ENCODE data around the gene LARGE1.

The LARGE1 gene

DNA sequence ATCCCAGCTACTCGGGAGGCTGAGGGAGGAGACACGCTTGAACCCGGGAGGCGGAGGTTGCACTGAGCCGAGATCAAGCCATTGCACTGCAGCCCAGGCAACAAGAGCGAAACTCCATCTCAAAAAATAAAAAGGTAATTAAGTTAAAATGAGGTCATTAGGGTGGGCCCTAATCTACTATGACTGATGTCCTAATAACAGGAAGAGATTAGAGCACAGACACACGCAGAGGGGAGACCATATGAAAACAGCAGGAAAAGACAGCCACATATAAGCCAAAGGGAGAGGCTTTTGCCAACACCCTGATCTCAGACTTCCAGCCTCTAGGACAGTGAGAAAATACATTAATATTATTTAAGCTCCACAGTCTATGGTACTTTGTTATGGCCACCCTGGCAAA lies 17.3 kb downstream of the LARGE1 start:
- no peaks in the 10 kb centered on the region for H3K79me2 ChIP-seq (ENCODE audit: insufficient read depth, low read length)
- DNase-seq, result no peak

DNA sequence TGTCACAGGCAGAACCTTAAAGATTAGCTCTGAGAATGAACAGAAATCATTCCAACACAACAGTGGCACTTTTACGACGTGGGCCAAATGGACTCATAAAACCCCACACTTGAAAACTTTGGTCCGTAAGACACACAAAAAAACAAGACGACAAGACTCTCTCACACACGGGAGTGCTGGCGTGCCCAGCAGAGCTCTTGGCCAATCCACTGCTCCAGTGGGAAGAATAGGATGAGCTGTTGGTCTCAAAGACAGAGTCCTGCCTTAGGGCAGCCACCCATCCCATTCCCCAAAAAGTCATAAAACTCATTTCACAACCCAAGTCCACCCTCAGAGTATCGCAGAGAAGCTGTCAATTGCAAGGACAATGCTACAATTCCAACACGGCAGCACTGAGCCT lies 18.2 kb downstream of the LARGE1 start:
- Histone ChIP-seq H3K9ac (ENCODE audit: low read depth, low read length) (no peak overlapping the region), H4K20me1 (ENCODE audit: insufficient read depth, low read length) (no peaks in the 10 kb centered on the region), H3K4me3 (ENCODE audit: low read depth in 1 of 2, low read length in 2 of 2) (no peak overlapping the region), H2AFZ (ENCODE audit: low read depth, low read length) (no peak overlapping the region), H3K4me2 (ENCODE audit: insufficient read depth, low read length) (no peak overlapping the region), H3K4me1 (ENCODE audit: insufficient read depth, low read length) (no peaks in the 10 kb centered on the region), H3K27me3 (ENCODE audit: insufficient read depth, low read length, poor library complexity) (no peaks in the 10 kb centered on the region), H3K79me2 (ENCODE audit: insufficient read depth, low read length) (no peaks in the 10 kb centered on the region), H3K27ac (ENCODE audit: low read length) (no peak overlapping the region), H3K36me3 (ENCODE audit: insufficient read depth, low read length) (no peaks in the 10 kb centered on the region), H3K9me3 (ENCODE audit: insufficient read depth, low read length, severe bottlenecking) (no peaks in the 10 kb centered on the region)
- TF ChIP-seq, protein P1, sequence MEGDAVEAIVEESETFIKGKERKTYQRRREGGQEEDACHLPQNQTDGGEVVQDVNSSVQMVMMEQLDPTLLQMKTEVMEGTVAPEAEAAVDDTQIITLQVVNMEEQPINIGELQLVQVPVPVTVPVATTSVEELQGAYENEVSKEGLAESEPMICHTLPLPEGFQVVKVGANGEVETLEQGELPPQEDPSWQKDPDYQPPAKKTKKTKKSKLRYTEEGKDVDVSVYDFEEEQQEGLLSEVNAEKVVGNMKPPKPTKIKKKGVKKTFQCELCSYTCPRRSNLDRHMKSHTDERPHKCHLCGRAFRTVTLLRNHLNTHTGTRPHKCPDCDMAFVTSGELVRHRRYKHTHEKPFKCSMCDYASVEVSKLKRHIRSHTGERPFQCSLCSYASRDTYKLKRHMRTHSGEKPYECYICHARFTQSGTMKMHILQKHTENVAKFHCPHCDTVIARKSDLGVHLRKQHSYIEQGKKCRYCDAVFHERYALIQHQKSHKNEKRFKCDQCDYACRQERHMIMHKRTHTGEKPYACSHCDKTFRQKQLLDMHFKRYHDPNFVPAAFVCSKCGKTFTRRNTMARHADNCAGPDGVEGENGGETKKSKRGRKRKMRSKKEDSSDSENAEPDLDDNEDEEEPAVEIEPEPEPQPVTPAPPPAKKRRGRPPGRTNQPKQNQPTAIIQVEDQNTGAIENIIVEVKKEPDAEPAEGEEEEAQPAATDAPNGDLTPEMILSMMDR (IDR thresholded peaks at IDR 0.05; ENCODE audit: borderline replicate concordance, extremely low read depth, low read length, poor library complexity, severe bottlenecking), result no peak
- TF ChIP-seq EZH2 (IDR thresholded peaks at IDR 0.05; ENCODE audit: borderline replicate concordance, low read depth, low read length, severe bottlenecking), result no peak
- no peak for DNase-seq
- ATAC-seq (ENCODE audit: insufficient read depth, low read depth), result no peak

More for the DNA sequence above, 17.3 kb downstream of the LARGE1 start:
- Histone ChIP-seq H3K27me3 (ENCODE audit: insufficient read depth, low read length, poor library complexity) (no peaks in the 10 kb centered on the region), H3K4me3 (ENCODE audit: low read depth in 1 of 2, low read length in 2 of 2) (no peak overlapping the region), H3K27ac (ENCODE audit: low read length) (no peak overlapping the region), H3K4me1 (ENCODE audit: insufficient read depth, low read length) (no peaks in the 10 kb centered on the region), H3K36me3 (ENCODE audit: insufficient read depth, low read length) (no peaks in the 10 kb centered on the region), H2AFZ (ENCODE audit: low read depth, low read length) (no peak overlapping the region), H4K20me1 (ENCODE audit: insufficient read depth, low read length) (no peaks in the 10 kb centered on the region), H3K4me2 (ENCODE audit: insufficient read depth, low read length) (no peak overlapping the region), H3K9ac (ENCODE audit: low read depth, low read length) (no peak overlapping the region), H3K9me3 (ENCODE audit: insufficient read depth, low read length, severe bottlenecking) (no peaks in the 10 kb centered on the region)
- ATAC-seq (ENCODE audit: insufficient read depth, low read depth), result no peak
- no peak for TF ChIP-seq EZH2 (IDR thresholded peaks at IDR 0.05; ENCODE audit: borderline replicate concordance, low read depth, low read length, severe bottlenecking)
- TF ChIP-seq, protein P1 (IDR thresholded peaks at IDR 0.05; ENCODE audit: borderline replicate concordance, extremely low read depth, low read length, poor library complexity, severe bottlenecking), result no peak

DNA sequence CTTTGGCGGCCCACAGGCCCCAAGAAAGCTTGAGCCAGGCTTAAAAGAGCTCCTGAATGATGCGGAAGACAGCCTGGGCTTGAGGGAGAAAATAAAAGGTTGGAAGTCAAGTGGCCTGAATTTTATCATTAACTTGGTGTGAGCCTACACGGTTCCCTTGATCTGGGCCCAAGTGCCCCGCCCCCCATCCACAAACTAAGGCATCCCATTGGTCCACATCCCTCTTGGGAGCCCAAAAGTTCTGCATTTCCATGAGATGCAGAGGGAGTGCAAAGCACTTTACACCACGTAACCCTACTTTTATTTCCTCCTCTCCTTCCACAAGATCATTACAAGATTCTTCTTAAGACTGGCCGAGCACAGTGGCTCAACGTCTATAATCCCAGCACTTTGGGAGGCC lies 22.2 kb downstream of the LARGE1 start:
- no peaks in the 10 kb centered on the region for H4K20me1 ChIP-seq (ENCODE audit: insufficient read depth, low read length)

More for the DNA sequence above, 22.2 kb downstream of the LARGE1 start:
- no peaks in the 10 kb centered on the region for H3K9me3 ChIP-seq (ENCODE audit: insufficient read depth, low read length, severe bottlenecking)
- no peak for ATAC-seq (ENCODE audit: insufficient read depth, low read depth)
- DNase-seq, result no peak
- H2AFZ ChIP-seq (ENCODE audit: low read depth, low read length), result no peak overlapping the region
- H3K4me2 ChIP-seq (ENCODE audit: insufficient read depth, low read length), result no peak overlapping the region
- no peaks in the 10 kb centered on the region for H3K4me1 ChIP-seq (ENCODE audit: insufficient read depth, low read length)
- no peaks in the 10 kb centered on the region for H3K27me3 ChIP-seq (ENCODE audit: insufficient read depth, low read length, poor library complexity)
- no peaks in the 10 kb centered on the region for H3K79me2 ChIP-seq (ENCODE audit: insufficient read depth, low read length)
- no peak for TF ChIP-seq EZH2 (IDR thresholded peaks at IDR 0.05; ENCODE audit: borderline replicate concordance, low read depth, low read length, severe bottlenecking)
- TF ChIP-seq, protein P1 (IDR thresholded peaks at IDR 0.05; ENCODE audit: borderline replicate concordance, extremely low read depth, low read length, poor library complexity, severe bottlenecking), result no peak
- no peak overlapping the region for H3K27ac ChIP-seq (ENCODE audit: low read length)
- H3K4me3 ChIP-seq (ENCODE audit: low read depth in 1 of 2, low read length in 2 of 2), result no peak overlapping the region
- no peak overlapping the region for H3K9ac ChIP-seq (ENCODE audit: low read depth, low read length)
- H3K36me3 ChIP-seq (ENCODE audit: insufficient read depth, low read length), result no peaks in the 10 kb centered on the region

All from DND-41 (cell line).